Measurements from ENCODE around the gene PCDHA7.
"Not testable (repeated sequence)": the region's sequence is repeated elsewhere in the genome, so short reads cannot be mapped to it uniquely, and the experiment has no call there.

The PCDHA7 gene, protein sequence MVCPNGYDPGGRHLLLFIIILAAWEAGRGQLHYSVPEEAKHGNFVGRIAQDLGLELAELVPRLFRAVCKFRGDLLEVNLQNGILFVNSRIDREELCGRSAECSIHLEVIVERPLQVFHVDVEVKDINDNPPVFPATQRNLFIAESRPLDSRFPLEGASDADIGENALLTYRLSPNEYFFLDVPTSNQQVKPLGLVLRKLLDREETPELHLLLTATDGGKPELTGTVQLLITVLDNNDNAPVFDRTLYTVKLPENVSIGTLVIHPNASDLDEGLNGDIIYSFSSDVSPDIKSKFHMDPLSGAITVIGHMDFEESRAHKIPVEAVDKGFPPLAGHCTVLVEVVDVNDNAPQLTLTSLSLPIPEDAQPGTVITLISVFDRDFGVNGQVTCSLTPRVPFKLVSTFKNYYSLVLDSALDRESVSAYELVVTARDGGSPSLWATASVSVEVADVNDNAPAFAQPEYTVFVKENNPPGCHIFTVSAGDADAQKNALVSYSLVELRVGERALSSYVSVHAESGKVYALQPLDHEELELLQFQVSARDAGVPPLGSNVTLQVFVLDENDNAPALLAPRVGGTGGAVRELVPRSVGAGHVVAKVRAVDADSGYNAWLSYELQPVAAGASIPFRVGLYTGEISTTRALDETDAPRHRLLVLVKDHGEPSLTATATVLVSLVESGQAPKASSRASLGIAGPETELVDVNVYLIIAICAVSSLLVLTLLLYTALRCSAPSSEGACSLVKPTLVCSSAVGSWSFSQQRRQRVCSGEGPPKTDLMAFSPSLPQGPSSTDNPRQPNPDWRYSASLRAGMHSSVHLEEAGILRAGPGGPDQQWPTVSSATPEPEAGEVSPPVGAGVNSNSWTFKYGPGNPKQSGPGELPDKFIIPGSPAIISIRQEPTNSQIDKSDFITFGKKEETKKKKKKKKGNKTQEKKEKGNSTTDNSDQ

DNA sequence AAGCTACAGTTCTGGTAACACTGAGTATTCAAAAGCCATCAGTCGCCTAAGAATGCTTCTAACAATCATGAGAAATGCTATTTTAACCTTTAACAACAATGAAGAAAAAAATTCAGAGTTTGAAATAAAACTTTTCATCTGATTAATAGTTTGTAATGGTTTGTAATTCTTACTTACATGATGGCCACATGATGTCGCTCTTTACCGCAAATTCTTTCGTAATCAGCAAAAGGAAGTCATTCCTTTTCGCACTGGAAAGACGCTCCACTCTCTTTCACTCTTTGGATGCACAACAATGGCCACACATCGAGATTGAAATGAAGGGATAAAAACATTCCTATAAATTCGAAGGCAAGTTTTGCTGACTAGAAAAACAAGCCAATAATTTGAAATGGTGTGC lies at the start of gene PCDHA7:
PCDHA7 (plus strand) TSS at position 277 of the 400 bp plus-strand sequence; CDS start at position 392, 115 bp downstream.
- POLR2A ChIA-PET, result no interaction called here
- no peak for DNase-seq (ENCODE audit: extremely low spot score)
- CTCF ChIA-PET, result no interaction called here
- TF ChIP-seq, protein P1, sequence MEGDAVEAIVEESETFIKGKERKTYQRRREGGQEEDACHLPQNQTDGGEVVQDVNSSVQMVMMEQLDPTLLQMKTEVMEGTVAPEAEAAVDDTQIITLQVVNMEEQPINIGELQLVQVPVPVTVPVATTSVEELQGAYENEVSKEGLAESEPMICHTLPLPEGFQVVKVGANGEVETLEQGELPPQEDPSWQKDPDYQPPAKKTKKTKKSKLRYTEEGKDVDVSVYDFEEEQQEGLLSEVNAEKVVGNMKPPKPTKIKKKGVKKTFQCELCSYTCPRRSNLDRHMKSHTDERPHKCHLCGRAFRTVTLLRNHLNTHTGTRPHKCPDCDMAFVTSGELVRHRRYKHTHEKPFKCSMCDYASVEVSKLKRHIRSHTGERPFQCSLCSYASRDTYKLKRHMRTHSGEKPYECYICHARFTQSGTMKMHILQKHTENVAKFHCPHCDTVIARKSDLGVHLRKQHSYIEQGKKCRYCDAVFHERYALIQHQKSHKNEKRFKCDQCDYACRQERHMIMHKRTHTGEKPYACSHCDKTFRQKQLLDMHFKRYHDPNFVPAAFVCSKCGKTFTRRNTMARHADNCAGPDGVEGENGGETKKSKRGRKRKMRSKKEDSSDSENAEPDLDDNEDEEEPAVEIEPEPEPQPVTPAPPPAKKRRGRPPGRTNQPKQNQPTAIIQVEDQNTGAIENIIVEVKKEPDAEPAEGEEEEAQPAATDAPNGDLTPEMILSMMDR (IDR thresholded peaks at IDR 0.05; ENCODE audit: control extremely low read depth, extremely low read depth, low read depth, missing control alignments), result no peak

DNA sequence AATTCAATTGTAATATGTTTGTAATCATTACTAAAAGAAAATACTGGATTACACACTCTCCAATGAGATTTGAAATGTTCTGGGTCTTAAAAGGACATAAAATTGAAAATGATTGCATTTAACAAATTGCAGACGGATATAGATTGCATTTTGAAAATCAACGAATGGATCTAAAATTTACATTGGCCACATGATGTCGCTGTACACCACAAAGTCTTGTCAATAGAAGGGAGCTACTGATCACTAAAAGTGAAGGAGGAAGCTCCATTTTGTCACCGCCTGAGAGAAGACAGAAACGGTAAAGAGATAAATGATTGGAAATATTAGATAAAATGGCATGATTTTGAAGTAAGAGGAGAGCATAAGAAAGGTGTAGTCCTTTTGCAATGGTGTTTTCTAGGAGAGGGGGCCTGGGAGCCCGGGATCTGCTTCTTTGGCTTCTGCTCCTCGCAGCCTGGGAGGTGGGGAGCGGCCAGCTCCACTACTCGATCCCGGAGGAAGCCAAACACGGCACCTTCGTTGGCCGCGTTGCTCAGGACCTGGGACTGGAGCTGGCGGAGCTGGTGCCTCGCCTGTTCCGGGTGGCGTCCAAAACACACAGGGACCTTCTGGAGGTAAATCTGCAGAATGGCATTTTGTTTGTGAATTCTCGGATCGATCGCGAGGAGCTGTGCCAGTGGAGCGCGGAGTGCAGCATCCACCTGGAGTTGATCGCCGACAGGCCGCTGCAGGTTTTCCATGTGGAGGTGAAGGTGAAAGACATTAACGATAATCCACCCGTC lies 48.0 kb upstream of the PCDHA7 start, which contains the start of gene PCDHA1:
PCDHA1 (plus strand) TSS at position 236 of the 782 bp plus-strand sequence.
- ChIA-PET POLR2A (no interaction called here), CTCF (interaction anchor here (1.0 to 1.5 kb wide), 3 partner anchors 21 to 635 kb away, joined by 3 to 4 read pairs (median 3); partner anchors contain the start of gene PCDHGA11)
- TF ChIP-seq, protein P1 (IDR thresholded peaks at IDR 0.05; ENCODE audit: control extremely low read depth, extremely low read depth, low read depth, missing control alignments), result no peak
- no peak for DNase-seq (ENCODE audit: extremely low spot score)

DNA sequence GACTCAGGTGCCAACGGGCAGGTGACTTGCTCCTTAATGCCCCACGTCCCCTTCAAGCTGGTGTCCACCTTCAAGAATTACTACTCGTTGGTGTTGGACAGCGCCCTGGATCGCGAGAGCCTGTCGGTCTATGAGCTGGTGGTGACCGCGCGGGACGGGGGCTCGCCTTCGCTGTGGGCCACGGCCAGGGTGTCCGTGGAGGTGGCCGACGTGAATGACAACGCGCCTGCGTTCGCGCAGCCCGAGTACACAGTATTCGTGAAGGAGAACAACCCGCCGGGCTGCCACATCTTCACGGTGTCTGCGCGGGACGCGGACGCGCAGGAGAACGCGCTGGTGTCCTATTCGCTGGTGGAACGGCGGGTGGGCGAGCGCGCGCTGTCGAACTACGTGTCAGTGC lies 46.6 kb upstream of the PCDHA7 start:
- POLR2A ChIA-PET; DNase-seq (ENCODE audit: extremely low spot score); CTCF ChIA-PET: not testable (repeated sequence)

DNA sequence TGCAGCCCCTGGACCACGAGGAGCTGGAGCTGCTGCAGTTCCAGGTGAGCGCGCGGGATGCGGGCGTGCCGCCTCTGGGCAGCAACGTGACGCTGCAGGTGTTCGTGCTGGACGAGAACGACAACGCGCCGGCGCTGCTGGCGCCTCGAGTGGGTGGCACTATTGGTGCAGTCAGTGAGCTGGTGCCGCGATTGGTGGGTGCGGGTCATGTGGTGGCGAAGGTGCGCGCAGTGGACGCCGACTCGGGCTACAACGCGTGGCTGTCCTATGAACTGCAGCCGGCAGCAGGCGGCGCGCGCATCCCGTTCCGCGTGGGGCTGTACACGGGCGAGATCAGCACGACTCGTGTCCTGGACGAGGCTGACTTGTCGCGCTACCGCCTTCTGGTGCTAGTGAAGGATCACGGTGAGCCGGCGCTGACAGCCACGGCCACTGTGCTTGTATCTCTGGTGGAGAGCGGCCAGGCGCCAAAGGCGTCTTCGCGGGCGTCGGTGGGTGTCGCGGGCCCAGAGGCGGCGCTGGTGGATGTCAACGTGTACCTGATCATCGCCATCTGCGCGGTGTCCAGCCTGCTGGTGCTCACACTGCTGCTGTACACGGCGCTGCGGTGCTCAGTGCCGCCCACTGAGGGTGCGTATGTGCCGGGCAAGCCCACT lies 46.1 kb upstream of the PCDHA7 start:
- CTCF ChIA-PET, result not testable (repeated sequence)

DNA sequence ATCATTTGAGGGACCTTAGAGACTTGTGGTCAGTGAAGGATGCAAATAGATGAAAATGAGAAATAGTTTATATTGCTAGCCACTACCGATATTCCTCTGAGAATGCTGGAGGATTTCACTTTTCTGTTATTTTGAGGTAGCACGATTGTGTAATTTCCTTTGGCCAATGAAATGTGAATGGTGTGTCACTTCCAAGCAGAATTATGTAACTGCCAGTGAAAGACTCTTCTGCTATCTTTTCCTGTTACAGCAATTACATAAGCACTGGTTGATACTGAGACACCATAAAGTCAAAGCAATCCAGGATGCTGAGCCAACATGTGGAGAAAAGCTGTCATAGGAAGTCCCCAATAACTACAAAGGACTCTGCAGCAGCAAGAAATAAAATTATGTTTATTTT lies 43.0 kb upstream of the PCDHA7 start:
- no peak for DNase-seq (ENCODE audit: extremely low spot score)
- ChIA-PET CTCF (no interaction called here), POLR2A (no interaction called here)
- TF ChIP-seq, protein P1 (IDR thresholded peaks at IDR 0.05; ENCODE audit: control extremely low read depth, extremely low read depth, low read depth, missing control alignments), result no peak

More for the DNA sequence above, 46.1 kb upstream of the PCDHA7 start:
- DNase-seq (ENCODE audit: extremely low spot score); POLR2A ChIA-PET: not testable (repeated sequence)

DNA sequence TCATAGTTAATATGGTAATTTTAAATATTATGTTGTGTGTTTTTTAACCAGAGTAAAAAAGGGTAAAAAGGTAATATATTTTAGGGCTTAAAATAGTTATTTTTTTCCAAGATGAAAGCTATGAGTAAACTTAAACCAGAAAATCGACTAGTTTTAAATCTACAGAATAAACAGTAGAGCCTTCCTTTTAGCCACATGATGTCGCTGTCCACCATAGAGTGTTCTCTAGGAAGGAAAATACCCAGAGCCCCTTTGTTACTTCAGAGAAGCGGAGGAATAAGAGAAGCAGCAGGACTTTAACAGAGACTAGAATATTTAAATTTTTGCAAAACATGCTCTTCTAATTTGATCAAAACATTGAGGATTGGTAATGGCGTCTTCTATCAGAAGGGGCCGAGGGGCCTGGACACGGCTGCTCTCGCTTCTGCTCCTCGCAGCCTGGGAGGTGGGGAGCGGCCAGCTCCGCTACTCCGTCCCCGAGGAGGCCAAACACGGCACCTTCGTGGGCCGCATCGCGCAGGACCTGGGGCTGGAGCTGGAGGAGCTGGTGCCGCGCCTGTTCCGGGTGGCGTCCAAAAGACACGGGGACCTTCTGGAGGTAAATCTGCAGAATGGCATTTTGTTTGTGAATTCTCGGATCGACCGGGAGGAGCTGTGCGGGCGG lies 39.3 kb upstream of the PCDHA7 start, which contains the start of gene PCDHA2:
PCDHA2 (plus strand) TSS at position 258 of the 664 bp plus-strand sequence.
- DNase-seq (ENCODE audit: extremely low spot score), result no peak
- POLR2A ChIA-PET, result no interaction called here
- TF ChIP-seq, protein P1 (IDR thresholded peaks at IDR 0.05; ENCODE audit: control extremely low read depth, extremely low read depth, low read depth, missing control alignments), result no peak
- CTCF ChIA-PET, result no interaction called here

Measured in GM10248 (cell line).